ENCODE measurements around the gene ZBTB37.

GRCh38 chr1:173903827-173904531 lies 35.8 kb downstream of the ZBTB37 start:
- TF ChIP-seq POLR2A (IDR thresholded peaks at IDR 0.05) (no peak), CTCF (IDR thresholded peaks at IDR 0.05) (no peak)

All from esophagus squamous epithelium (tissue), 4 donors.